Esophagus muscularis mucosa (tissue), 4 donors: ENCODE results near the gene CTCF. TPM values are rescaled to one million over a fixed set of nuclear protein-coding genes. Genes with fewer than 3 reads are reported as not detected.
A peak's percentile ranks its signal among the peaks of the same experiment; 100 is the strongest.
"Not testable (repeated sequence)": the region's sequence is repeated elsewhere in the genome, so short reads cannot be mapped to it uniquely, and the experiment has no call there.

Source experiments
- DNase-seq: peaks from one replicate; pipeline ENCODE4 v3.0.0-alpha.2; 2017; ENCODE audit errors: extremely low spot score
- H3K27ac ChIP-seq, 4 donors: fragments of 200-600 bp; sonication (generic); replicated peaks in 1 of 4; 1 replicate in 3 of 4; 2 replicates in 1 of 4; pipeline ENCODE4 v1.5.1; 2016 to 2019; ENCODE audit warnings: mild to moderate bottlenecking in 1 of 4
- H3K27me3 ChIP-seq, 4 donors: fragments of 200-600 bp; sonication (generic); one replicate each; pipeline versions ENCODE4 v1.5.1 to v1.6.0; 2016 to 2019
- H3K36me3 ChIP-seq, 4 donors: fragments of 200-600 bp; sonication (generic); one replicate each; pipeline ENCODE4 v1.5.1; 2016 to 2019
- H3K4me1 ChIP-seq, 4 donors: fragments of 200-600 bp; sonication (generic); one replicate each; pipeline ENCODE4 v1.5.1; 2016 to 2019
- H3K4me3 ChIP-seq, 4 donors: fragments of 200-600 bp; sonication (generic); 1 replicate in 2 of 4; 2 replicates in 2 of 4; pipeline ENCODE4 v1.5.1; 2016 to 2019; ENCODE audit warnings: mild to moderate bottlenecking in 4 of 4, moderate library complexity in 1 of 4
- H3K9me3 ChIP-seq, 4 donors: fragments of 200-600 bp; sonication (generic); 1 replicate in 3 of 4; 2 replicates in 1 of 4; pipeline ENCODE4 v1.5.1; 2016 to 2019
- CTCF ChIP-seq, 3 experiments: fragments of 200-600 bp in 2 of 3; fragments of 450-650 bp in 1 of 3; sonication (generic) in 2 of 3; IDR thresholded peaks; one replicate each; pipeline ENCODE4 v1.5.1; 2017 to 2019; ENCODE audit warnings: antibody characterized with exemption in 3 of 3, mild to moderate bottlenecking in 2 of 3, moderate library complexity in 1 of 3
- EP300 ChIP-seq: sonication (generic); formaldehyde crosslinking; IDR thresholded peaks from one replicate; pipeline ENCODE4 v1.6.1; 2017; ENCODE audit warnings: antibody characterized with exemption
- POLR2A ChIP-seq: fragments of 450-650 bp; IDR thresholded peaks from one replicate; pipeline ENCODE4 v1.6.1; 2017; ENCODE audit warnings: antibody characterized with exemption, moderate library complexity, mild to moderate bottlenecking, low read depth
- POLR2AphosphoS5 ChIP-seq, 2 donors: sonication (generic); formaldehyde crosslinking; IDR thresholded peaks; one replicate each; pipeline ENCODE4 v1.6.1; 2017; ENCODE audit warnings: antibody characterized with exemption in 2 of 2
- WGBS: methylation state at CpG from one replicate; pipeline ENCODE4 v1.1.5; 2018; 5-methylcytosine and 5-hydroxymethylcytosine counted together
- intact Hi-C: fragments of 100-400 bp; cut with DNase I; formaldehyde crosslinking; loops from one replicate; pipeline ENCODE4 v1.15.1; 2023
- total RNA-seq, 4 donors: library from RNA; depleted of rRNA; stranded (reverse); fragments of >200 nt; gene quantifications; one replicate each; pipeline versions ENCODE4 v1.1.0 to v1.2.1, GENCODE V29; 2016

The CTCF gene
- total RNA-seq, 4 donors from 2014 or later = 27.5 to 46.3 (median 38.5) TPM

- Histone ChIP-seq H3K4me1 (peaks cover 62 to 79% (median 70%) of the 10 kb centered on the region in 4 donors), H3K36me3 (no peaks in the 10 kb centered on the region), H3K27ac (no peak overlapping the region), H3K9me3 (no peaks in the 10 kb centered on the region), H3K4me3 (no peak overlapping the region), H3K27me3 (no peaks in the 10 kb centered on the region)
- TF ChIP-seq POLR2A (no peak), POLR2AphosphoS5 (IDR thresholded peaks at IDR 0.05) (no peak), CTCF (IDR thresholded peaks at IDR 0.05) (no peak), EP300 (no peak)
- DNase-seq = no peak
- intact Hi-C loops = no loop called here
- 82% methylated on average over 9 of the region's 9 CpGs for WGBS
Observed at GRCh38 chr16:67533024-67533560, 29.2 kb upstream of the CTCF start.

- H3K4me3 ChIP-seq, H3K27me3 ChIP-seq, H3K27ac ChIP-seq, H3K36me3 ChIP-seq, intact Hi-C loops, H3K9me3 ChIP-seq, DNase-seq: not testable (repeated sequence)
- 88% methylated on average over 6 of the region's 6 CpGs for WGBS
- peaks cover 67 to 84% (median 75%) of the 10 kb centered on the region in 4 donors for H3K4me1 ChIP-seq
Observed at GRCh38 chr16:67533987-67534386, 28.3 kb upstream of the CTCF start.

GRCh38 chr16:67534431-67534830 lies 27.9 kb upstream of the CTCF start:
- H3K27me3 ChIP-seq = no peaks in the 10 kb centered on the region
- no peaks in the 10 kb centered on the region for H3K9me3 ChIP-seq
- peaks cover 71 to 87% (median 78%) of the 10 kb centered on the region in 4 donors for H3K4me1 ChIP-seq
- H3K27ac ChIP-seq = no peak overlapping the region
- no peak for DNase-seq
- peaks cover 0 to 10% (median 6%) of the 10 kb centered on the region in 4 donors for H3K36me3 ChIP-seq
- intact Hi-C loops = no loop called here
- no peak overlapping the region for H3K4me3 ChIP-seq
- TF ChIP-seq POLR2A = no peak

- Histone ChIP-seq H3K9me3 (no peaks in the 10 kb centered on the region), H3K36me3 (peaks cover 0 to 18% (median 14%) of the 10 kb centered on the region in 4 donors), H3K4me1 (peaks cover 75 to 88% (median 82%) of the 10 kb centered on the region in 4 donors), H3K27ac (no peak overlapping the region), H3K27me3 (no peaks in the 10 kb centered on the region), H3K4me3 (no peak overlapping the region)
- TF ChIP-seq EP300 (no peak), POLR2A (no peak), POLR2AphosphoS5 (IDR thresholded peaks at IDR 0.05) (no peak), CTCF (IDR thresholded peaks at IDR 0.05) (no peak)
- no peak for DNase-seq
- 100% methylated on average over 2 of the region's 2 CpGs for WGBS
- intact Hi-C loops = no loop called here
Observed at GRCh38 chr16:67535201-67535600, 27.1 kb upstream of the CTCF start.

GRCh38 chr16:67537270-67537635 lies 25.1 kb upstream of the CTCF start:
- Histone ChIP-seq H3K36me3 (peaks cover 7 to 39% (median 35%) of the 10 kb centered on the region in 4 donors), H3K27ac (peak overlapping the region; percentile 75 to 84 (median 80)), H3K4me3 (peak overlapping the region; percentile 60 to 72 (median 62)), H3K27me3 (no peaks in the 10 kb centered on the region), H3K9me3 (no peaks in the 10 kb centered on the region), H3K4me1 (peaks cover 67 to 88% (median 82%) of the 10 kb centered on the region in 4 donors)
- 3% methylated on average over 29 of the region's 32 CpGs for WGBS
- TF ChIP-seq EP300 = no peak
- no peak for TF ChIP-seq POLR2A
- TF ChIP-seq POLR2AphosphoS5 (IDR thresholded peaks at IDR 0.05) = peak; percentile 56 to 59
- DNase-seq = no peak
- intact Hi-C loops = no loop called here

GRCh38 chr16:67537636-67538591 lies 24.4 kb upstream of the CTCF start:
- H3K27me3 ChIP-seq = no peaks in the 10 kb centered on the region
- no peak for DNase-seq
- H3K4me1 ChIP-seq = peaks cover 62 to 85% (median 81%) of the 10 kb centered on the region in 4 donors
- H3K27ac ChIP-seq = peak overlapping the region; percentile 75 to 84 (median 80)
- H3K9me3 ChIP-seq = no peaks in the 10 kb centered on the region
- intact Hi-C loops = no loop called here
- peak overlapping the region; percentile 60 to 72 (median 62) for H3K4me3 ChIP-seq
- peak in 1 of 2 donors; percentile 49 for TF ChIP-seq POLR2AphosphoS5 (IDR thresholded peaks at IDR 0.05)
- no peak for TF ChIP-seq POLR2A
- 0% methylated on average over 12 of the region's 97 CpGs for WGBS
- peaks cover 7 to 45% (median 41%) of the 10 kb centered on the region in 4 donors for H3K36me3 ChIP-seq
